Posterior cingulate gyrus (tissue), 11 donors: ENCODE data around the gene MIER2.
"Not testable (repeated sequence)": the region's sequence is repeated elsewhere in the genome, so short reads cannot be mapped to it uniquely, and the experiment has no call there.

Experiments used
- DNase-seq, 10 donors: peaks; one replicate each; pipeline versions ENCODE4 v3.0.0 to v3.0.0-alpha.2; 2020 to 2021; ENCODE audit warnings: mixed read lengths in 3 of 10
- intact Hi-C: fragments of 100-400 bp; cut with DNase I; formaldehyde crosslinking; loops from one replicate; pipeline ENCODE4 v1.15.1; 2023

The MIER2 gene, protein sequence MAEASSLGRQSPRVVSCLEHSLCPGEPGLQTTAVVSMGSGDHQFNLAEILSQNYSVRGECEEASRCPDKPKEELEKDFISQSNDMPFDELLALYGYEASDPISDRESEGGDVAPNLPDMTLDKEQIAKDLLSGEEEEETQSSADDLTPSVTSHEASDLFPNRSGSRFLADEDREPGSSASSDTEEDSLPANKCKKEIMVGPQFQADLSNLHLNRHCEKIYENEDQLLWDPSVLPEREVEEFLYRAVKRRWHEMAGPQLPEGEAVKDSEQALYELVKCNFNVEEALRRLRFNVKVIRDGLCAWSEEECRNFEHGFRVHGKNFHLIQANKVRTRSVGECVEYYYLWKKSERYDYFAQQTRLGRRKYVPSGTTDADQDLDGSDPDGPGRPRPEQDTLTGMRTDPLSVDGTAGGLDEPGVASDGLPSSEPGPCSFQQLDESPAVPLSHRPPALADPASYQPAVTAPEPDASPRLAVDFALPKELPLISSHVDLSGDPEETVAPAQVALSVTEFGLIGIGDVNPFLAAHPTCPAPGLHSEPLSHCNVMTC

GRCh38 chr19:344625-345319, at the start of gene MIER2:
Gene MIER2, minus strand, starts transcription at chr19:344796. Its CDS starts 14 bp downstream, at chr19:344782.
- DNase-seq, result peak; percentile 79 to 98 (median 90)
- intact Hi-C loops, result loop anchor here (10.0 kb wide), 2 partner anchors 50 to 140 kb away; partner anchors contain the start of gene PLPP2

- intact Hi-C loops, result not testable (repeated sequence)
Measured at GRCh38 chr19:393560-393959, 49.0 kb upstream of the MIER2 start.

GRCh38 chr19:392375-392970, 47.9 kb upstream of the MIER2 start:
- DNase-seq, result peak in 1 of 10 donors; percentile 49
- intact Hi-C loops, result no loop called here

More at GRCh38 chr19:393560-393959, 49.0 kb upstream of the MIER2 start:
- DNase-seq, result not testable (repeated sequence)

GRCh38 chr19:391726-392374, 47.3 kb upstream of the MIER2 start:
- peak in 4 of 10 donors; percentile 4 to 54 (median 29) for DNase-seq
- intact Hi-C loops, result no loop called here

GRCh38 chr19:391207-391557, 46.6 kb upstream of the MIER2 start:
- intact Hi-C loops, result no loop called here
- no peak for DNase-seq

DNA sequence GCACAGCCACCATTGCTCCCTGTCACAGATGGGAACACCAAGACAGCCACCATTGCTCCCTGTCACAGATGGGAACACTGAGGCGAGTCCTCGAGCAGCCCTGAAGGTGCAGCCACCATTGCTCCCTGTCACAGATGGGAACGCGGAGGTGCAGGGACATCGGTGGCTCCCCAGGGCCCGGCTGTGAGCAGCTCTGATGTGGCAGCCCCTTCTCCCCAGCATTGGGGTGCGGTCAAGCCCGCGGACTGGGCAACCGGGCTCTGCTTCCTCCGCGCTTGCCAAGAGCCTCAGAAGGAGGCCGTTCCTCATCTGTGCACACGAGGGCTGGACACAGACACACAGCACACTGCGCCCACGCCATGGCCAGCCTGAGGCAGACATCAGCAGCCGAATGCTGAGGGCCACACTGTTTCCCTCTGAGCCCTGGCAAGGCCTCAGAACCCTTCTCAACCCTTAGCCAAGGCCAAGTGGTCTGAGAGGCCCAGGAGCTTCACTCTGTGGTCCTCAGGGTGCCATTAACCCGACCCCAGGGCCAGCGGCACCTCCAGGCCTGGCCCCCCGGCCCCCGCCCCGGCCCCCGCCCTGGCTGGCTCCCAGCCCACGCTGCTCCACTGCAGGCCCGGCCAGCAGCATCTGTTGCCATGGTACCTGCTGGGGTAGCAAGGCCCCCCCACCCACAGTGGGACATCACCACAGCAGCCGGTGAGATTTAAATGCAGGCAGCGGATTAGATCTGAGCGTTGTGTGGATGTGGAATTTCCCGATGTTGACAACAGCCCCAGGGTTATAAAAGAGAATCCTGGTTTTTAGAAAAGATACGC, 46.0 kb upstream of the MIER2 start:
- intact Hi-C loops, result no loop called here
- DNase-seq, result peak in 4 of 10 donors; percentile 5 to 79 (median 60)

- peak in 3 of 10 donors; percentile 33 to 54 (median 45) for DNase-seq
- intact Hi-C loops, result no loop called here
Measured at GRCh38 chr19:389935-390289, 45.3 kb upstream of the MIER2 start.

DNA sequence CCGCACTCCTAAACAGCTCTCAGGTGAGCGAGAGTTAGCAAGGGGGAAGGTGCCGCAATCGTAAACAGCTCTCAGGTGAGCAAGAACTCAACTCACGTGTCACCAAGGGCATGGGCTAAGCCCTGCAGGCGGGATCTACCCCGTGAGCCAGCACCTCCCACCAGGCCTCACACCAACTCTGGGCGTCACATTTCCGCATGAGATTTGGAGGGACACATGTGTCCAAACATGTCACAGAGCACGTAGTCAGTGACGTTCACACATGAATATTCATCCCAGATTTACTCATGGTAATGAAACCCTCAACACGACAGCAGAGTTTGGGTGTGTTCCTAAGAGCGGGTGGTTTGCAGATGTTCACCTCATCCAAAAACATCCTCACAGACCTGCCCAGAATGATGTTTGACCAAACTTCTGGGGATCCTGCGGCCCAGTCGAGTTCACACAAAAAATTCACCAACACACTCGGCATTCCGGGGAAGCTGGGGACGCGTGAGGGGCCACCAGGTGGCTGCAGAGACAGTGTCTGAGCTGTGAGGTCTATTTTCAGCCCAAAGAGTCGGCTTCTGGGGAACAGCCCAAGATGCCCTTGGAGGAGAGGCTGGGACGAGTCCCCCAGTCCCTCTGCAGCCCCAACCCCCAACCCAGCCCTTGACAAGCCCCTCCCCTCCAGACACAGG, 44.8 kb upstream of the MIER2 start:
- intact Hi-C loops, result no loop called here
- DNase-seq, result peak in 3 of 10 donors; percentile 3 to 25 (median 5)

DNA sequence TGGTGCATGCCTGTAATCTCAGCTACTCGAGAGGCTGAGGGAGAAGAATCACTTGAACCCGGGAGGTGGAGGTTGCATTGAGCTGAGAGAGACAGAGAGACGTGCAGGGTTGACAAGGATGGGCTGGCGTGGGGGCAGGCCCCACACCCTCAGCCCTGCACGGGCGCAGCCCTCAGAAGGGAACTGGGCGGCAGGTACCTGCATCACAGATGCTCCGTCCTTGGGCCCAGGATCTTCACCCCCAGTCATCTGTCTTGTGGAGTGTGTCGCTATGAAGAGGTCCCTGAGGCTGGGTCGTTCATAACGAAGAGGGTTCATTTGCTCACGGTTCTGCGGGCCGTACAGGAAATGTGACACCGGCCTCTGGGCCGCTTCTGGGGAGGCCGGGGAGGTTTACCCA, 44.1 kb upstream of the MIER2 start:
- peak in 3 of 10 donors; percentile 44 to 70 (median 48) for DNase-seq
- intact Hi-C loops, result no loop called here

DNA sequence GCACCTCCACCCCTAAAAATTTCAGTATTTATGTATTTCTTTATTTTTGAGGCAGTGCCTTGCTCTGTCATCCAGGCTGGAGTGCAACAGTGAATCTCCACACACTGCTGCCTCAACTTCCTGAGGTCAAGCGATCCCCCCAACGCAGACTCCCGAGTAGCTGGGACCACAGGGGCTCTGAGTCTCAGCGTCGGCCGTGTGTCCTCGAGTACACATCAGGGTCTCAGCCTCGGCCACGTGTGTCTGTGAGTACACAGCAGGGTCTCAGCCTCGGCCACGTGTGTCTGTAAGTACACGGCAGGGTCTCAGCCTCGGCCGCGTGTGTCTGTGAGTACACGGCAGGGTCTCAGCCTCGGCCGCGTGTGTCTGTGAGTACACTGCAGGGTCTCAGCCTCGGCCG, 43.2 kb upstream of the MIER2 start:
- intact Hi-C loops, result no loop called here
- peak in 3 of 10 donors; percentile 4 to 33 (median 21) for DNase-seq

- intact Hi-C loops, result not testable (repeated sequence)
- peak in 1 of 10 donors; percentile 31 for DNase-seq
Measured at GRCh38 chr19:386632-387301, 42.2 kb upstream of the MIER2 start.

DNA sequence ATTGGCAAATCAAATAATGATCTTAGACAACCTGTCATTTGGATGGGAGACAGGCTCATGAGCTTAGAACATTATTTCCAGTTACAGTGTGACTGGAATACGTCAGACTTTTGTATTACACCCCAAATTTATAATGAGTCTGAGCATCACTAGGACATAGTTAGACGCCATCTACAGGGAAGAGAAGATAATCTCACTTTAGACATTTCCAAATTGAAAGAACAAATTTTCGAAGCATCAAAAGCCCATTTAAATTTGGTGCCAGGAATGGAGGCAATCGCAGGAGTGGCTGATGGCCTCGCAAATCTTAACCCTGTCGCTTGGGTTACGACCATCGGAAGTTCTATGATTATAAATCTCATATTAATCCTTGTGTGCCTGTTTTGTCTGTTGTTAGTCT, 41.6 kb upstream of the MIER2 start:
- intact Hi-C loops, result not testable (repeated sequence)
- DNase-seq, result peak in 1 of 10 donors; percentile 4

DNA sequence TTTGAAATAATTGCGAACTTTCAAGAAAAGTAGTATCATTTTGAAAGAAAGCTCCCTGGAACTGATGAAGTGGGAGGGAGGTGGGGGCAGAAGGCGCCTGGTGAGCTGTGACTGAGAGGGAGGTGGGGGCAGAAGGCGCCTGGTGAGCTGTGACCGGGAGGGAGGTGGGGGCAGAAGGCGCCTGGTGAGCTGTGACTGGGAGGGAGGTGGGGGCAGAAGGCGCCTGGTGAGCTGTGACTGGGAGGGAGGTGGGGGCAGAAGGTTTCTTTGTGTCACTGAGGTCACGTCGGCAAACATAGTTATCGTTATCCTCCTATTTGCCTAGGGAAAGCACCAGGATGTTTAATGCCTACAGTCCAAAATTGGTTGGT, 40.2 kb upstream of the MIER2 start:
- peak in 3 of 10 donors; percentile 35 to 62 (median 47) for DNase-seq
- intact Hi-C loops, result loop anchor here (5.0 kb wide), 1 partner anchor 123 kb away; the partner anchor contains the start of gene TPGS1

DNA sequence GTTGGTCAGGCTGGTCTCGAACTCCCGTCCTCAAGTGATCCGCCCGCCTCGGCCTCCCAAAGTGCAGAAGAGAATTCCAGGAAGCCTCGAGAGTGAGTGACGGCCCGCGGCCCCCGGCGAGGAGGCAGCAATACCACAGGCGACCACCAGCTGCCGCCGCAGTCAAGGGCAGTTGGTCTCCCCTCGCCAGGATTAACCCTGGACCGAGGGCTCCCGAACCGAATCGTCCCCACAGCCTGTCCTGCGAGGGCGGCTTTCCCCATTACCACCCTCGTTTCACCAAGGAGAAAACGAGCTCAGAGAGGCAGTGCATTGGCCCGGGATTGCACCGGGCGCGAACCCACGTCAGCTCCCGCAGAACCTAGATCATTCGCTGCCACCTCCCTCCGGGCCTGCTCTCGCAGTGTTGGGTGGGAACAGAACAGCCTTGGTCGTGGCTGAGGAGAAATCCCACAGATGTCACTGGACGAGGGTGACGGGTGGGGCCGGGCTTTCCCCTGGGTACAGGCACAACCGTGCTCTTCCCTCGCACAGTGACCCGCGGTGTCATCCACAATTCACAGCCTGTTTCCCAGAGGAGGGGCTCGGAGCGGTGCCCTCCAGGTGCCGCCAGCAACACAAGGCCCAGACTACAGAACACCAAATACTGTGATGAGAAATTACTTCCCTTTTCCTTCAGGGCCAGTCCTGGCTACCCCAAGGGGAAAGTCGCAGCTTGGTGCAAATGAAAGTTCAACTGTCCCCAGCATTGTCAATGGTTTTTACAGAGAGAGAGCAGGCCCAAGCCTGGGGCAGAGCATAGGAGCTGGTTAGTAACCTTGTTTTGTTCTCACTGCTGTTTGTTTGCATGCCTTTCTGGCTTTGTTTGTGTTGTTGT, 39.6 kb upstream of the MIER2 start:
- intact Hi-C loops, result loop anchor here (5.0 kb wide), 1 partner anchor 123 kb away; the partner anchor contains the start of gene TPGS1

GRCh38 chr19:383040-383439, 38.4 kb upstream of the MIER2 start:
- DNase-seq, result peak in 3 of 10 donors; percentile 39 to 78 (median 47)
- intact Hi-C loops, result loop anchor here (5.0 kb wide), 1 partner anchor 124 kb away; the partner anchor contains the start of gene TPGS1

More for the DNA sequence above, 39.6 kb upstream of the MIER2 start:
- peak in 6 of 10 donors; percentile 34 to 90 (median 58) for DNase-seq

- intact Hi-C loops, result loop anchor here (5.0 kb wide), 1 partner anchor 125 kb away; the partner anchor contains the start of gene TPGS1
- DNase-seq, result peak in 1 of 10 donors; percentile 16
Measured at GRCh38 chr19:382578-382977, 38.0 kb upstream of the MIER2 start.

DNA sequence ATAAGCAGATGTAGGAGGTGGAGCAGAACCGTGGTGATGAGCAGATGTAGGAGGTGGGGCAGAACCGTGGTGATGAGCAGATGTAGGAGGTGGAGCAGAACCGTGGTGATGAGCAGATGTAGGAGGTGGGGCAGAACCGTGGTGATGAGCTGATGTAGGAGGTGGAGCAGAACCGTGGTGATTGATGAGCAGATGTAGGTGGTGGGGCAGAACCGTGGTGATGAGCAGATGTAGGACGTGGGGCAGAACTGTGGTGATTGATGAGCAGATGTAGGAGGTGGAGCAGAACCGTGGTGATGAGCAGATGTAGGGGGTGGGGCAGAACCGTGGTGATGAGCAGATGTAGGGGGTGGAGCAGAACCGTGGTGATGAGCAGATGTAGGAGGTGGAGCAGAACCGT, 37.3 kb upstream of the MIER2 start:
- peak in 3 of 10 donors; percentile 14 to 43 (median 37) for DNase-seq
- intact Hi-C loops, result loop anchor here (5.0 kb wide), 1 partner anchor 125 kb away; the partner anchor contains the start of gene TPGS1
